GM19238 (cell line): ENCODE measurements around the gene CSAD.

Experiments
- DNase-seq: peaks from one replicate; pipeline ENCODE4 v3.0.0; 2011; ENCODE audit warnings: low spot score; ENCODE audit not compliant: insufficient read length

CSAD gene

GRCh38 chr12:53180220-53180930 is at the start of gene CSAD, which contains the start of gene ZNF740:
CSAD (minus strand) TSS chr12:53180925; CDS start chr12:53173470, 7,455 bp downstream.
ZNF740 (plus strand) TSS chr12:53180722; CDS start chr12:53181984, 1,262 bp downstream.
- peak; percentile 99 for DNase-seq

GRCh38 chr12:53230108-53230845 is 49.6 kb upstream of the CSAD start:
- DNase-seq: no peak

- DNase-seq: no peak
Measured at GRCh38 chr12:53229454-53229853, 48.7 kb upstream of the CSAD start.

GRCh38 chr12:53227836-53228235 is 47.1 kb upstream of the CSAD start:
- no peak for DNase-seq

- DNase-seq: no peak
Measured at GRCh38 chr12:53227341-53227740, 46.6 kb upstream of the CSAD start.

GRCh38 chr12:53226815-53227214 is 46.1 kb upstream of the CSAD start:
- no peak for DNase-seq

- no peak for DNase-seq
Measured at GRCh38 chr12:53225635-53226424, 45.1 kb upstream of the CSAD start.

- no peak for DNase-seq
Measured at GRCh38 chr12:53224897-53225634, 44.3 kb upstream of the CSAD start.

- DNase-seq: no peak
Measured at GRCh38 chr12:53224061-53224896, 43.6 kb upstream of the CSAD start.

GRCh38 chr12:53223389-53224060 is 42.8 kb upstream of the CSAD start:
- no peak for DNase-seq

- no peak for DNase-seq
Measured at GRCh38 chr12:53222806-53223261, 42.1 kb upstream of the CSAD start.

- no peak for DNase-seq
Measured at GRCh38 chr12:53222170-53222721, 41.5 kb upstream of the CSAD start.

GRCh38 chr12:53221203-53222080 is 40.7 kb upstream of the CSAD start:
- DNase-seq: peak; percentile 64

- DNase-seq: peak; percentile 93
Measured at GRCh38 chr12:53220694-53221202, 40.0 kb upstream of the CSAD start.

- peak; percentile 77 for DNase-seq
Measured at GRCh38 chr12:53219956-53220693, 39.4 kb upstream of the CSAD start.

- peak; percentile 53 for DNase-seq
Measured at GRCh38 chr12:53219292-53219955, 38.7 kb upstream of the CSAD start.
